Hair follicle dermal papilla cell (primary cell): ENCODE data around the gene HTN1. TPM values are rescaled to one million over a fixed set of nuclear protein-coding genes. Genes with fewer than 3 reads are reported as not detected.

ENCODE experiments used
- total RNA-seq: library from RNA; depleted of rRNA; stranded (reverse); fragments of >200 nt; gene quantifications from 2 replicates; pipeline ENCODE4 v1.2.3, GENCODE V29; 2012

HTN1 gene
- total RNA-seq, result not detected in 2 replicates

GRCh38 chr4:70050138-70050537, at the start of gene HTN1:
HTN1 (plus strand) TSS chr4:70050438; CDS start chr4:70053077, 2,639 bp downstream.

GRCh38 chr4:70028159-70028558, 22.1 kb upstream of the HTN1 start, which contains the start of gene HTN3:
HTN3 (plus strand) TSS chr4:70028459; CDS start chr4:70030741, 2,282 bp downstream.

Other genes with a start within 250 kb of the HTN1 start
- not detected in 2 replicates for gene SULT1E1, start 190.3 kb upstream of the HTN1 start, total RNA-seq
- gene CSN1S1, start 119.4 kb upstream of the HTN1 start, total RNA-seq, result not detected in 2 replicates
- not detected in 2 replicates for gene CSN2, start 84.7 kb upstream of the HTN1 start, total RNA-seq
- not detected in 2 replicates for gene STATH, start 54.5 kb upstream of the HTN1 start, total RNA-seq
- gene HTN3, start 22.0 kb upstream of the HTN1 start, total RNA-seq, result not detected in 2 replicates
- not detected in 2 replicates for gene PRR27, start 103.8 kb downstream of the HTN1 start, total RNA-seq
- gene ODAM, start 145.3 kb downstream of the HTN1 start, total RNA-seq, result not detected in 2 replicates
- gene FDCSP, start 175.7 kb downstream of the HTN1 start, total RNA-seq, result not detected in 2 replicates
- not detected in 2 replicates for gene CSN3, start 192.2 kb downstream of the HTN1 start, total RNA-seq